ENCODE results near the gene MBOAT2.

The MBOAT2 gene

DNA sequence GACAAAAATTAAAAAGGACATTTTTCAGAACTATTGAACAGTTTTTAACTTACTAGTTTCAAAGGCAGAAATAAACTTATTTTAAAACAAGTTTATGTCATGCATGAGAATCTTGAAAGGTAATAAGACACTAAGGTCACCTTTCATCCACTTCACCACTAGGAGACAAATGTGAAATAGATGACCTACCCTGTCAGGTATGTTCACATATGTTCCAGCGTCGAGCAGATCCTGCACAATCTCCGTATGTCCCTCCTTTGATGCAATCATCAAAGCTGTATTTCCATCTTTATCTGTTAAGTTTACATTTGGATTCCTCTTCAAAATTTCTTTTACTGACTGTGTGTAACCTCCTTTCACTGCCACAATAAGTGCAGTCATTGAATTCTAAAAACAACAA lies 200.7 kb downstream of the MBOAT2 start:
- Histone ChIP-seq H2AFZ (ENCODE audit: low read length) (no peak overlapping the region), H3K4me1 (ENCODE audit: insufficient read depth, low read length, poor library complexity, severe bottlenecking) (no peaks in the 10 kb centered on the region), H3F3A (ENCODE audit: low read depth) (no peaks in the 10 kb centered on the region), H3K9me2 (replicated peaks; ENCODE audit: low read depth, low read length) (no peaks in the 10 kb centered on the region), H3K36me3 (ENCODE audit: insufficient read depth, low read length) (peaks cover 84% of the 10 kb centered on the region), H3K4me2 (ENCODE audit: low read depth, low read length, poor library complexity, severe bottlenecking) (no peak overlapping the region), H3K4me3 (ENCODE audit: low read length, poor library complexity, severe bottlenecking) (no peak overlapping the region), H3K9me3 (ENCODE audit: insufficient read depth, low read depth, low read length) (no peaks in the 10 kb centered on the region), H3K79me2 (ENCODE audit: insufficient read depth, low read length) (no peaks in the 10 kb centered on the region), H3K9ac (ENCODE audit: low read depth, low read length, poor library complexity, severe bottlenecking) (no peak overlapping the region), H3K27me3 (ENCODE audit: insufficient read depth, low read length, poor library complexity, severe bottlenecking) (no peaks in the 10 kb centered on the region), H4K20me1 (ENCODE audit: insufficient read depth, low read length, poor library complexity, severe bottlenecking) (no peaks in the 10 kb centered on the region)
- TF ChIP-seq, protein P1, sequence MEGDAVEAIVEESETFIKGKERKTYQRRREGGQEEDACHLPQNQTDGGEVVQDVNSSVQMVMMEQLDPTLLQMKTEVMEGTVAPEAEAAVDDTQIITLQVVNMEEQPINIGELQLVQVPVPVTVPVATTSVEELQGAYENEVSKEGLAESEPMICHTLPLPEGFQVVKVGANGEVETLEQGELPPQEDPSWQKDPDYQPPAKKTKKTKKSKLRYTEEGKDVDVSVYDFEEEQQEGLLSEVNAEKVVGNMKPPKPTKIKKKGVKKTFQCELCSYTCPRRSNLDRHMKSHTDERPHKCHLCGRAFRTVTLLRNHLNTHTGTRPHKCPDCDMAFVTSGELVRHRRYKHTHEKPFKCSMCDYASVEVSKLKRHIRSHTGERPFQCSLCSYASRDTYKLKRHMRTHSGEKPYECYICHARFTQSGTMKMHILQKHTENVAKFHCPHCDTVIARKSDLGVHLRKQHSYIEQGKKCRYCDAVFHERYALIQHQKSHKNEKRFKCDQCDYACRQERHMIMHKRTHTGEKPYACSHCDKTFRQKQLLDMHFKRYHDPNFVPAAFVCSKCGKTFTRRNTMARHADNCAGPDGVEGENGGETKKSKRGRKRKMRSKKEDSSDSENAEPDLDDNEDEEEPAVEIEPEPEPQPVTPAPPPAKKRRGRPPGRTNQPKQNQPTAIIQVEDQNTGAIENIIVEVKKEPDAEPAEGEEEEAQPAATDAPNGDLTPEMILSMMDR (conservative IDR thresholded peaks at IDR 0.05; ENCODE audit: low read length), result no peak
- TF ChIP-seq EZH2phosphoT487 (IDR thresholded peaks at IDR 0.05; ENCODE audit: borderline replicate concordance), result no peak

Measured in Loucy (cell line).